HG03342 (cell line): ENCODE data around the gene TCEA2.

Experiments
- ATAC-seq: cut with Tn5 transposase; IDR thresholded peaks from one replicate; pipeline ENCODE4 v1.9.1; 2021; ENCODE audit warnings: mild to moderate bottlenecking, moderate library complexity; ENCODE audit not compliant: unreplicated experiment

TCEA2 gene

GRCh38 chr20:64035066-64035932 is 27.7 kb upstream of the TCEA2 start:
- ATAC-seq = no peak

- no peak for ATAC-seq
Observed at GRCh38 chr20:64035933-64036345, 27.1 kb upstream of the TCEA2 start, which contains the start of gene C20orf204. C20orf204 (plus strand) TSS chr20:64036182; CDS start chr20:64036324, 142 bp downstream.

- no peak for ATAC-seq
Observed at GRCh38 chr20:64036346-64037198, 26.4 kb upstream of the TCEA2 start.

GRCh38 chr20:64037199-64037497 is 25.9 kb upstream of the TCEA2 start:
- ATAC-seq = no peak

GRCh38 chr20:64037498-64038213 is 25.3 kb upstream of the TCEA2 start:
- no peak for ATAC-seq

- ATAC-seq = peak; percentile 15
Observed at GRCh38 chr20:64038224-64038564, 24.8 kb upstream of the TCEA2 start.

- peak; percentile 46 for ATAC-seq
Observed at GRCh38 chr20:64038565-64039292, 24.3 kb upstream of the TCEA2 start.

- ATAC-seq = no peak
Observed at GRCh38 chr20:64039293-64040160, 23.5 kb upstream of the TCEA2 start.

GRCh38 chr20:64040231-64041039 is 22.6 kb upstream of the TCEA2 start:
- no peak for ATAC-seq

GRCh38 chr20:64041040-64041780 is 21.8 kb upstream of the TCEA2 start:
- ATAC-seq = no peak

- ATAC-seq = no peak
Observed at GRCh38 chr20:64041781-64042053, 21.3 kb upstream of the TCEA2 start.

- ATAC-seq = no peak
Observed at GRCh38 chr20:64042054-64042781, 20.8 kb upstream of the TCEA2 start.

- no peak for ATAC-seq
Observed at GRCh38 chr20:64043768-64044167, 19.2 kb upstream of the TCEA2 start.

- ATAC-seq = no peak
Observed at GRCh38 chr20:64044484-64045247, 18.3 kb upstream of the TCEA2 start.

GRCh38 chr20:64045346-64046011 is 17.5 kb upstream of the TCEA2 start:
- ATAC-seq = no peak

GRCh38 chr20:64047046-64047389 is 16.0 kb upstream of the TCEA2 start:
- ATAC-seq = no peak

GRCh38 chr20:64047968-64048401 is 15.0 kb upstream of the TCEA2 start:
- no peak for ATAC-seq
